Measurements from ENCODE around the gene CD27.
"Not testable (repeated sequence)": the region's sequence is repeated elsewhere in the genome, so short reads cannot be mapped to it uniquely, and the experiment has no call there.

The CD27 gene

DNA sequence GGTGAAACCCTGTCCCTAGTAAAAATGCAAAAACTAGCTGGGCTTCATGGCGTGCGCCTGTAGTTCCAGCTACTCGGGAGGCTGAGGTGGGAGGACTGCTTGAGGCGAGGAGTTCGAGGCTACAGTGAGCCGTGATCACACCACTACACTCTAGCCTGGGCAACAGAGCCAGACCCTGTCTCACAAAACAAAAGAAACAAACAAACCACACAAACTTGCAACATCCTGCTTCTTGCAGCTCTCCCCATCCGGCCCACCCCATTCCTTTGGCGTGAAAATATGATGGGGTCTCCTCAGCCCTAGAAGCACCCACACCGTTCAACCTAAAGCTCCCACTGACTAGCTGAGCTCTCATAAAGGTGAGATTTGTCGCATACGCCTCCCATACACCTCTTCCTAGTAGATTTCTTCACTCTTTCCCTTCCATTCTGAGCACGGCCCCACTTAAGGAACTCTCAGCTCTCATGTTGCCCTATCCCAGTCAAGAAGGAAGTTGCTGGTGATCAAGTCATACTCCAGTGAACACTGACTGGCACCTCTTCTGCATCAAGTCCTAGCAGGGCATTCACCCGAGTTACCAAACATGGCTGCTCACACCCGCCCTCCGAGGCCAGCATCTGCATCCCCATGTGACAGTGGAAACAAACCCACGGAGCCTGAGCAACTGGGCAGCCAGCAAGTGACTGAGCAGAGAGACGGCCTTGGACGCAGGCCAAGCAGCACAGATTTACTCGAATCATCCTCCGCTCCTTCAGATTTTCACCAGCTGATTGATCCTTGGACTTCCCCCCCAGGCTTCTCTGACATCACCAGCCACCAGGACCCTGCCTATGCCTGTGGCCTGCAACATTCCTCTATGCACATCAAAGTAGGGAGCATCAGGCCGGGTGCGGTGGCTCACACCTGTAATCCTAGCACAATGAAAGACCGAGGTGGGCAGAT is 18.9 kb upstream of the CD27 start:
- Mint-ChIP-seq H3K4me1 (ENCODE audit: low read depth) (peaks cover 35% of the 10 kb centered on the region), H3K4me3 (peak overlapping the region; percentile 5), H3K36me3 (ENCODE audit: low read depth) (no peaks in the 10 kb centered on the region), H3K27me3 (no peaks in the 10 kb centered on the region), H3K9me3 (no peaks in the 10 kb centered on the region), H3K27ac (peak overlapping the region; percentile 57)
- intact Hi-C loops (cut with micrococcal nuclease) = no loop called here

DNA sequence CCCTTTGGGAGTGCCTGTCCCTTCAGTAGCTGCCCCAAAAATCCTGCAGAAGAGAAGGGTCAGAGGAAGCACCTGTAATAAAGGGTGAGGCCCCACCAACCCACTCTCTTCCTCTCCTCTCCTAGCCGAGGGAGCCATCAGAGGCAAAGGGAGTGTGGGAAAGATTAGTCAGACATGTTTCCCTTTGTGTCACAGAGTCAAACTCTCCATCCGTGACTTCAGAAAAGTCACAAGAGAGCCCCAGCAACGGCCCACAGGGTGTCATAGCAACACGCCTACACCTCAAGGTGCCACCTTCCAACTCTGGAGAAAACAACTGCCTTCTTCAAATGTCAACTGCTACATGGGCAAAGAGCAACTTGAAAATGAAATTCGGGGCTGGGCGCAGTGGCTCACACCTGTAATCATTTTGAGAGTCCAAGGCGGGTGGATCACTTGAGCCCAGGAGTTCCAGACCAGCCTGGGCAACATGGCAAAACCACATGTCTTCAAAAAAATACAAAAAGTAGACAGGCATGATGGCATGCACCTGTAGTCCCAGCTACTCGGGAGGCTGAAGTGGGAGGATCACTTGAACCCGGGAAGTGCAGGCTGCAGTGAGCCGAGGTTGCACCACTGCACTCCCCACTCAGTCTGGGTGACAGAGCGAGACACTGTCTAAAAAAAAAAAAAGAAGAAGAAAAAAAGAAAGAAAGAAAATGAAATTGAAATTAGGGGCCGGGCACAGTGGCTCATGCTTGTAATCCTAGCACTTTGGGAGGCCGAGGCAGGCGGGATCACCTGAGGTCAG is 17.7 kb upstream of the CD27 start:
- Mint-ChIP-seq H3K27me3 (no peaks in the 10 kb centered on the region), H3K4me3 (no peak overlapping the region), H3K27ac (peak overlapping the region; percentile 57), H3K4me1 (ENCODE audit: low read depth) (peaks cover 43% of the 10 kb centered on the region), H3K36me3 (ENCODE audit: low read depth) (no peaks in the 10 kb centered on the region), H3K9me3 (no peaks in the 10 kb centered on the region)
- intact Hi-C loops (cut with micrococcal nuclease) = no loop called here

DNA sequence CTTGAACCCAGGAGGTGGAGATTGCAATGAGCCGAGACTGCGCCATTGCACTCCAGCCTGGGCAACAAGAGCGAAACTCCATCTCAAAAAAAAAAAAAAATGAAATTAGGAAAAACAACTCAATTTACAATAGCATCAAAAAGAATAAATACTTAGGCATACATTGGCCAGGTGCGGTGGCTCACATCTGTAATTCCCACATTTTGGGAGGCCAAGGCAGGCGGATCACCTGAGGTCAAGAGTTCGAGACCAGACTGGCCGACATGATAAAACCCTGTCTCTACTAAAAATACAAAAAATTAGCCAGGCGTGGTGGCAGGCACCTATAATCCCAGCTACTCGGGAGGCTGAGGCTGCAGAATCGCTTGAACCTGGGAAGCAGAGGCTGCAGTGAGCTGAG is 17.0 kb upstream of the CD27 start:
- intact Hi-C loops (cut with micrococcal nuclease); H3K36me3 Mint-ChIP-seq (ENCODE audit: low read depth); H3K27ac Mint-ChIP-seq; H3K27me3 Mint-ChIP-seq; H3K9me3 Mint-ChIP-seq; H3K4me3 Mint-ChIP-seq: not testable (repeated sequence)
- H3K4me1 Mint-ChIP-seq (ENCODE audit: low read depth) = peaks cover 43% of the 10 kb centered on the region

DNA sequence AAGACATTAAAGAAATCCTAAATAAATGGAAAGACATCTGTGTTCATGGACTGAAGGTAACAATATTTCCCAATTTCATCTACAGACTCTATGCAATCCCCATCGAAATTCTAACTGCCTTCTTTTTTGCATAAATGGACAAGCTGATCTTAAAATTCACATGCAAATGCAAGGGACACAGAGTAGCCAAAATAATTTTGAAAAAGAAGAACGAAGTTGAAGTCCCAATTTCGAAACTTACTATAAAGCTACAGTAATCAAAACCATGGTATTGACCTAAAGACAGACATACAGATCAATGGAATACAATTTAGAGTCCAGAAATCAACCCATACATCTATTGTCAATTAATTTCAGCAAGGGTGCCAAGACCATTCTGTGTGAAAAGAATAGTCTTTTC is 16.4 kb upstream of the CD27 start:
- Mint-ChIP-seq H3K27me3 (no peaks in the 10 kb centered on the region), H3K9me3 (no peaks in the 10 kb centered on the region), H3K36me3 (ENCODE audit: low read depth) (no peaks in the 10 kb centered on the region), H3K4me3 (no peak overlapping the region), H3K27ac (no peak overlapping the region), H3K4me1 (ENCODE audit: low read depth) (peaks cover 43% of the 10 kb centered on the region)
- intact Hi-C loops (cut with micrococcal nuclease) = no loop called here

DNA sequence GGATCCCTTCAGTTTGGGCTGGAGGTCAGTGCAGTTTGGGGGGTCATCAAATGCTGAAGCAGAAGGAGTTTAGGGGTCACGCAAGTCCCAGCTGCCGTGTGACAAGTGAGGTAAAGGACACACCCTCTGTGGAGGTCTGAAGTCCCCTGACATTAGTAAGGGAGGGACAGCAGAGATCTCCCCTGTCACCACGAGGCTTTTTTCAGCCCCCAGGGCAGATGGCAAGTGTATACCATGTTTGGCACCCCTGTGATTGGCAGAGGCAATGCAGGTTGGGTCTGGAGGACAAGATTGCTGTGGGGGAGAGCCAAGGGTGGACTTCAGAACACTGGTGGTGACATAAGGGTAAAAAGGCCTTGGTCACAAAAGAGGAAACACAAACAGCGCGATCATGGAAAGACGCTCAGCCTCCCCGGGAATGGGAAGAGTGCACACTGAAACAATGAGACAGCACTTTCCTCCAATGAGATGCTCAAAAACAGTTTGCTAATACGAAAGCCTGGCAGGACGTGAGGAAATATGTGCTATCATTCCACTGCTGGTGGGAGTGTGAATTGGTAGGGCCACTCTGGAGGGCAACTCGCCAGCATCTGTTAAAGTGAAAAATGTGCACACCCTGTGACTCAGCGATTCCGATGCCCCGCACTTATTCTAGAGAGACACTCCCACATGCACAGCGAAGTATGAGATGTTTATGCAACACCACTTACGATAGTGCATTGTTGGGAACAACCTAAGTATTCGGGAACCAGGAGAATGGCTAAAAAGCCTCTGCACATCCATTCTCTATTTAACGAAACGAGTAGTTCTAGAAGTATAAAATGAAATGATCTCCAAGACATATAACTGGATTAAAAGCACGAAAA is 14.4 kb upstream of the CD27 start:
- intact Hi-C loops (cut with micrococcal nuclease) = no loop called here
- no peaks in the 10 kb centered on the region for H3K36me3 Mint-ChIP-seq (ENCODE audit: low read depth)
- peak overlapping the region; percentile 64 for H3K27ac Mint-ChIP-seq
- H3K4me3 Mint-ChIP-seq = peak overlapping the region; percentile 61
- no peaks in the 10 kb centered on the region for H3K9me3 Mint-ChIP-seq
- H3K27me3 Mint-ChIP-seq = peaks cover 3% of the 10 kb centered on the region
- H3K4me1 Mint-ChIP-seq (ENCODE audit: low read depth) = peaks cover 38% of the 10 kb centered on the region

DNA sequence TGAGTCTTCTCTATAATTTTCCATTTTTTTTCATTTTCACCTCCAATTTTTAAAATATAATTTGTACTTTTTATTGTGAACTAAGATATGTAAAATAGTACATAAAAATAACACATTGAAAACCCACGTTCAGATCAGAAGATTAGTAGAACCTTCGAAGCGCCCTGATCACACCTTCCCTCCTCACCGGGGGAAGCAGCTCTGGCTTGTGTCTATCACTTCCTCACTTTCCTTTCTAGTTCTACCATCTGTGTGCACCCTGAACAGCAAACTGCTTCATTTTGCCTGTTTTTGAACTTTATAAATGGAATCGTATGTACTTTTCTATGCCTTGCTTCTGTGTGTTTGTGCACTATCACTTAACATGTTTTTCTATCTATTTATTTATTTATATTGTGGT is 11.8 kb upstream of the CD27 start:
- Mint-ChIP-seq H3K36me3 (ENCODE audit: low read depth) (no peaks in the 10 kb centered on the region), H3K27me3 (peaks cover 3% of the 10 kb centered on the region), H3K27ac (no peak overlapping the region), H3K4me1 (ENCODE audit: low read depth) (peaks cover 18% of the 10 kb centered on the region), H3K4me3 (no peak overlapping the region), H3K9me3 (no peaks in the 10 kb centered on the region)
- intact Hi-C loops (cut with micrococcal nuclease) = no loop called here

DNA sequence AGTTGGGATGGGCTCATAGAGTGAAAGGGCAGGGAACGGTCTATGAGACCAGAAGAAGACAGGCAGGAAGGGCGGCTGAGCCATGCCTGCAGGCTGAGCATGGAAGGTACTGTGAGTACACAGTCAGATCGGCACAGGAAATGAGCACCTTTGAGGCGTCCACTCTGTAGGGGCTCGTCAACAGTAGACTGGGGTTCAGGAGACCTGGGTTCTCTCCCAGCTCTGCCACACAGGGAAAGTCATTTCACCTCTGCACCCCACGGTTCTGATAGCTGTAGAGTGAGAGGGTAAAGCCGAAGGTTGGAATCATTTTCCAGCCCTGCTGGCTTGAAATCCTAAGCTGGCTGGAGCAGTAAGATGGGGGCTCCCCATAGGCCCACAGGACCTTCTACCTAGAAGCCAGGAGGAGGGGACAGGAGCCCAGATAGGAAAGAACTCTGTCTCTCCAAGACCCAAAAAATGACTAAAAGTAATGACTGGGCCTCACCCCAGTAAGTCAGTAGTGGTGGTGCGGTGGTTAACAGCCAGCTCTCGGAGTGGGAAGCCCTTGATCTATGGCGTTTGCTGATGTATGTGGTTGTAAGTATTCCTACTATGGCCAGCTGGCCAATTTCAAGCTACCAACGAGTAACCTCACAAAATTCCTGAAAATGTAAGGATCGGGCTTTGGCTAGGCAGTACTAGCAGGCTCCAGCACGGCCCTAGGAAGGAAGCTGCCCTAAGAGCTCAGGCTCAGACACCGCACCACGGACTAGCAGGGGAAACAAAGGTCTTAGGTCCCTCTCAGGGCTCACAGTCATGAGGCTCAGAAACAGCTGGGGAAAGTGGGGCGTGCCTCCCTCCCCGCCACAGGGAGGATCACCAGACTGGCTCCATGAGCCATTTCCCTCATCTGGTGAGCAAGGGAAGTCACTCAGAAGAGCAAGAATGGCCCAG is 10.3 kb upstream of the CD27 start:
- Mint-ChIP-seq H3K4me1 (ENCODE audit: low read depth) (peaks cover 18% of the 10 kb centered on the region), H3K36me3 (ENCODE audit: low read depth) (no peaks in the 10 kb centered on the region), H3K27ac (no peak overlapping the region), H3K9me3 (no peaks in the 10 kb centered on the region), H3K4me3 (no peak overlapping the region), H3K27me3 (peaks cover 3% of the 10 kb centered on the region)
- intact Hi-C loops (cut with micrococcal nuclease) = no loop called here

DNA sequence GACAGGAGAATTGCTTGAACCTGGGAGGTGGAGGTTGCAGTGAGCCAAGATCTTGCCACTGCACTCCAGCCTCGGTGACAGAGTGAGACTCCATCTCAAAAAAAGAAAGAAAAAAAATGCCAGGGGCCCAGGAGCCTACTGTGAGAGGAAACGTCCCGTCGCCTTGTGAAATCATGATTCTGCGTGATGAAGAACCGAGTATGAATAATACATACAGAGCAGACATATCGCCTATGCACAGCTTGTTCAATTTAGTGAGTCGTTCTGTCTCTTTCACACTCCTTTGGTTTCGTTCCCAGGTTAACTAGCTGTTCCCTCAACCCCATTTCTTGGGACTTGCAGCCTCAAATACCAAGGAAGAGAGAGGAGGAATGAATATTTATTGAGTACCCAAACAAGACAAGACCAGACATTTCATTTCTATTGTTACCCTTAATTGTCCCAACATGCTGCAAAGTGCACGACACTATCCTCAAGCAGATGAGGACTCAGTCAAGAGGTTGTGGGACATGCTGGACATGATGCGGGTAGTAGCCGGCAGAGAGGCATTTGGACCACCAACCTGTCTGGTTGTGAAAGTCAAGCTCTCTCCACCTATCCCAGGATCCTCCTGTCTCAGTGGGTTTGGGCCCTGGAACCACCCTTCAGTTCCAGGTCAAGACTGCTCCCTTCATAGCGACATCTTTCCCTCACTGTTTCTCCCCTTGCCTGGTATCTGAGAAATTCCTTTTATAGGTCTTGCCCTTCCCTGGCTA is 8.6 kb upstream of the CD27 start:
- intact Hi-C loops (cut with micrococcal nuclease) = no loop called here
- H3K27me3 Mint-ChIP-seq = peaks cover 3% of the 10 kb centered on the region
- peaks cover 5% of the 10 kb centered on the region for H3K4me1 Mint-ChIP-seq (ENCODE audit: low read depth)
- H3K9me3 Mint-ChIP-seq = no peaks in the 10 kb centered on the region
- H3K36me3 Mint-ChIP-seq (ENCODE audit: low read depth) = peaks cover 1% of the 10 kb centered on the region
- no peak overlapping the region for H3K4me3 Mint-ChIP-seq
- H3K27ac Mint-ChIP-seq = no peak overlapping the region

DNA sequence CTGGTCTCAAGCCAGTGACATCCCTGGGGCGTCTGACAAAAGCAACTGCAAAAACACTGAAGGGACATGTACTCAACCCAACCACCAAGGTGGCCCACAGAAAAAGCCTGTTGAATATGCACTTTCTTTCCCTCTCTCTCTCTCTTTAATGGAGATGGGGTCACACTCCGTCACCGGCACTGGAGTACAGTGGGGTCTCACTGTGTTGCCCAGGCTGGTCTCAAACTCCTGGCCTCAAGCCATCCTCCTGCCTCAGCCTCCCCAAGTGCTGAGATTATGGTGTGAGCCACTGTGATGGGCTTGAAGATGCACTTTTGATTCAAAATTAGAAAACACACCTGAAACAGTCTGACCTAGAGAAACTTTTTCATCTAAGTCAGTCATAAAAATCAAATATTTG is 7.2 kb upstream of the CD27 start:
- intact Hi-C loops (cut with micrococcal nuclease) = no loop called here
- Mint-ChIP-seq H3K27ac (no peak overlapping the region), H3K4me1 (ENCODE audit: low read depth) (peaks cover 3% of the 10 kb centered on the region), H3K27me3 (peaks cover 5% of the 10 kb centered on the region), H3K36me3 (ENCODE audit: low read depth) (peaks cover 7% of the 10 kb centered on the region), H3K9me3 (no peaks in the 10 kb centered on the region), H3K4me3 (no peak overlapping the region)

DNA sequence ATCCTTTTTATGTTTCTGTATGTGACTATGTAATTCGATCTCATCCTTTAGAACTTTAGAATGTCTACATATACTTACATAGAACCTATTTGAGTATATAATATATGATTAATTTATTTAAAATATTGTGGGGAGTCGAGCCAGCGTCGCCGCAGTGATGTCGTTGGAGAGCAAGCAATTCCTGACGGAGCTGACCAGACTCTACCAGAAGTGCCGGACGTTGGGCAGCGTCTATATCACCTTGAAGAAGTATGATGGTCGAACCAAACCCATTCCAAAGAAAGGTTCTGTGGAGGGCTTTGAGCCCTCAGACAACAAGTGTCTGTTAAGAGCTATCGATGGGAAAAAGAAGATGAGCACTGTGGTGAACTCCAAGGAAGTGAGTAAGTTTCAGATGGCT is 6.4 kb upstream of the CD27 start:
- Mint-ChIP-seq H3K27ac (no peak overlapping the region), H3K9me3 (no peaks in the 10 kb centered on the region), H3K36me3 (ENCODE audit: low read depth) (peaks cover 8% of the 10 kb centered on the region), H3K4me1 (ENCODE audit: low read depth) (peaks cover 11% of the 10 kb centered on the region), H3K4me3 (no peak overlapping the region), H3K27me3 (peaks cover 5% of the 10 kb centered on the region)
- intact Hi-C loops (cut with micrococcal nuclease) = no loop called here

DNA sequence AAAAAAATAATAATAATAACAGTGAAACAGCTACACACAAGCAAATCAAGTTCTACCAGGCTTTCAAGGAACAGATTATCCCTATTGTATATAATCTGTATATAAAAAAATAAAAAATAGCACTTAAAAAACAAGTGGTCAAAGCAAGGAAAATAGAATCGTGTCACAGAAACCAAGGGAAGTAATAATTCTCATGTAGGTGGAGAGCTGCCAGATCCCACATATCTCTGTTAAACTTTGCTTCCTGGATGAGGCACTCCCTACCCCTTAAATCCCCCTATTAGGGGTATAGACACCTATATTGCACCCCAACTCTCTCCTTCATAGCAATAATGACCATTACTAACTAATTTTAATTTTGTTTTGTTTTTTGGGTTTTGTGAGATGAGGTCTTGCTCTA is 4.4 kb upstream of the CD27 start:
- Mint-ChIP-seq H3K9me3 (no peaks in the 10 kb centered on the region), H3K4me3 (no peak overlapping the region), H3K27me3 (peaks cover 4% of the 10 kb centered on the region), H3K36me3 (ENCODE audit: low read depth) (peaks cover 28% of the 10 kb centered on the region), H3K27ac (no peak overlapping the region), H3K4me1 (ENCODE audit: low read depth) (peaks cover 19% of the 10 kb centered on the region)
- intact Hi-C loops (cut with micrococcal nuclease) = no loop called here

DNA sequence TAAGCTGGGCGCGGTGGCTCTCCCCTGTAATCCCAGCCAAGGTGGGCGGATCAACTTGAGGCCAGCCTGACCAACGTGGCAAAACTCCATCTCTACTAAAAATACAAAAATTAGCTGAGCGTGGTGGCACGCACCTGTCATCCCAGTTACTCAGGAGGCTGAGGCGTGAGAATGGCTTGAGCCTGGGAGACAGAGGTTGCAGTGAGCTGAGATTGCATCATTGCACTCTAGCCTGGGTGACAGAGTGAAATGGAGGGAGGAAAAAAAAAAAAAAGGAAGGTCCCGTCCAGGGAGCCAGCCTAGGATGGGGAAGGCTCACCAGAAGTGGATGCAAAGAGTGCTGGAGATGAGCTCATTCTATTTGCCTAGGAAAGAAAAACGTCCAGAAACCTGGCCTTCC is 1.9 kb upstream of the CD27 start:
- Mint-ChIP-seq H3K4me3 (no peak overlapping the region), H3K9me3 (no peaks in the 10 kb centered on the region), H3K4me1 (ENCODE audit: low read depth) (peaks cover 19% of the 10 kb centered on the region), H3K27ac (no peak overlapping the region), H3K36me3 (ENCODE audit: low read depth) (peaks cover 49% of the 10 kb centered on the region), H3K27me3 (peaks cover 4% of the 10 kb centered on the region)
- intact Hi-C loops (cut with micrococcal nuclease) = no loop called here
